ENCODE results near the gene SLC38A6.
A peak's percentile ranks its signal among the peaks of the same experiment; 100 is the strongest.

The SLC38A6 gene

DNA sequence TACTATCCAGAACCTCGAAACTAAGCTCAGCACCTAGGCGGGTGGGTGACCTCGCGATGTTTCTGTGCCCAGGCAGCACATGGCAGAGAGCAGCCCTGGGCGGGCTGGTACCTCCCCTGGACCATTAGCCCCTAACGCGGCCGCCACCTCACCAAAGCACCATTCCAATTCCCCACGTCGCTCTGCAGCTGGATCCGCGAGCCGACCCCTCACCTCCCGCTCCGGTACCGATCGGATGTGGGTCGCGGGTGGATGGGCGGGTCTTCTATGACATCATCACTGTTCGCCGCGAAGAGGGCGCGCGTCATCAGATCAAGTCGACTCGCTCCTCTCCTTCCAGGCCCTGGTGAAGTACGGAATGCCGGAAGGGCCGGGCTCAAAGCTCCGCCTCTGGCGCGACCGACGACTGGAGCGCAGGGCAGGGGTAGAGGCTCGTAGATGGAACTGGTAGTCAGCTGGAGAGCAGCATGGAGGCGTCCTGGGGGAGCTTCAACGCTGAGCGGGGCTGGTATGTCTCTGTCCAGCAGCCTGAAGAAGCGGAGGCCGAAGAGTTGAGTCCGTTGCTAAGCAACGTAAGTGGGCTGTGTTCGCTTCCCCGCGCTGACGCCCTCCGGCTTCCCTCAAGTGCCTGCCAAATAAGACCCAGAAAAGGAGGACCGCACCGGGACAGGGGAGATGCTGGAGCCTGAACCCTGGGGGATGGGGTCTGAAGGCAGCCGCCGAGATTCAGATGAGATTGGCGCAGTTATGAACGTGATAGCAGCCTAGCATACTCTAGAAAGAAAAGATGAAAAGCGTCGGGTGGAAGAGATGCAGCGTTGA is at the start of gene SLC38A6, which contains the start of gene TRMT5:
TSS of gene SLC38A6 (plus strand) at position 435 of the 822 bp plus-strand sequence. CDS start at position 468, 33 bp downstream.
TSS of gene TRMT5 (minus strand) at position 269 of the 822 bp plus-strand sequence. CDS start at position 163, 106 bp downstream.
- DNase-seq = peak; percentile 99

GRCh38 chr14:60933920-60934655 is 47.0 kb upstream of the SLC38A6 start:
- no peak for DNase-seq

DNA sequence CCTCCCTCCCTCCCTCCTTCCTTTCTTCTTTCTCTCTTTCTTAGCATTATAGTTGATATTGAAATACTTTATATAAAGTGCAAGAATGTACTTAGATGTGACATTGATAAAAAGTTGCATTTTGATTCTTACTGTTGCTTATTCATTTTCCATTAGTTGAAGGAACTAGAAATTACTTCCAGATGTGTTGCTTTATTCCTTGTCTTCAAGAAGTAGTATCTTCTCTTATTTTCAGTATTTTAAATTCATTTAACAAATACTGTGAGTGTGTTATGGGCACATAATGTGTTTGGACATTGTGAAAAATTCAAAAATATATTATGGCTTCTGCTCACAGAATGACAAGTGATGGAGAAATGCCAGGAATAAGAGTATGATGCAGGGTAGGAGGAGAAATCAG is 45.7 kb upstream of the SLC38A6 start:
- no peak for DNase-seq

- no peak for DNase-seq
These were observed 37.4 kb upstream of the SLC38A6 start for GRCh38 chr14:60943637-60944032.

DNA sequence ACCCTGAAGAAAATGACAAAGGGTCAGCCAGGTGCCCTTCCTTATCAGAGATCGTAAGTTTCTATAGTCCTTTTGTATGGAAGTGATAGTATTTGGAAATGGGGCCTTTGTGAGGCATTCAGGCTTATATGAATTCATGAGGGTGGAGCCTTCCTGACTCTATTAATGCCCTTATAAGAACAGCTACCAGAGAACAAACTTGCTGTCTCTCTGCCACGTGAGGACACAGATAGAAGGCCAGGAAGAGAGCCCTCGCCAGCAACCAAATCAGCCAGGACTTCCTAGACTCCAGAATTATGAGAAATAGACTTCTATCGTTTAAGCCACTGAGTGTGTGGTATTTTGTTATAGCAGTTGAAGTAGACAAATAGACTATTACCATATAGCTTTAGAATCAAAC is 36.8 kb upstream of the SLC38A6 start:
- DNase-seq = no peak

DNA sequence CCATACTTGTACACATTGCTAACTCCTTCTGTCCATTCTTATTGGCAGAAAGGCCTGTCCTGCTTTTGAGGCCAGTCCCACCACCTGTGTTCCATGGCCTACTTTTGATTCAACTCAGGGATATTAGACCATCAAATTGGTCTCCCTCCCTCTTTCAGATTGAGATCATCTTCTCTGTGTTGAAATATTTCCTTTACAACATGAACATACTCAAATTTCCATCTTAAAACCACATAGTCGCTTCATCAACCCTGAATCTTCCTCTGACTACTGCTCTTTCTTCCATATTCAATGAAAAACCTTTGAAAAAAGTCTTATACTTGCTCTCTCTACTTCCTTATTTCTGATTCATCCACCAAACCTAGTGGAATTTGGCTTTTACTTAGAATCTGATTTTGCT is 35.1 kb upstream of the SLC38A6 start:
- no peak for DNase-seq

- DNase-seq = no peak
These were observed 34.3 kb upstream of the SLC38A6 start for GRCh38 chr14:60946773-60947172.

GRCh38 chr14:60951776-60952435 is 29.1 kb upstream of the SLC38A6 start:
- no peak for DNase-seq

DNA sequence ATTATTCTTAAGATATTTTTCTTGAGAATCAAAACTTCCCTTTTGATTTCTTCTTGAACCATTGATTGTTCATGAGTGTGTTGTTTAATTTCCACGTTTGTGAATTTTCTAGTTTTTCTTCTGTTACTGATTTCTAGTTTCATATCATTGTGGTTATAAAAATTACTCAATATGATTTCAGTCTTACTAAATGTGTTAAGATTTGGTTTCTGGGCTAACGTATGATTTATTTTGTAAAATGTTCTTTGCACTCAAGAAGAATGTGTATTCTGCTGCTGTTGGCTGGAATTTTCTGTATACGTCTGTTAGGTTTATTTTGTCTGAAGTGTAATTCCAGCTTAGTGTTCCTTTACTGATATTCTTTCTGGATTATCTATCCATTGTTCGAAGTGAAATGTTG is 24.8 kb upstream of the SLC38A6 start:
- no peak for DNase-seq

DNA sequence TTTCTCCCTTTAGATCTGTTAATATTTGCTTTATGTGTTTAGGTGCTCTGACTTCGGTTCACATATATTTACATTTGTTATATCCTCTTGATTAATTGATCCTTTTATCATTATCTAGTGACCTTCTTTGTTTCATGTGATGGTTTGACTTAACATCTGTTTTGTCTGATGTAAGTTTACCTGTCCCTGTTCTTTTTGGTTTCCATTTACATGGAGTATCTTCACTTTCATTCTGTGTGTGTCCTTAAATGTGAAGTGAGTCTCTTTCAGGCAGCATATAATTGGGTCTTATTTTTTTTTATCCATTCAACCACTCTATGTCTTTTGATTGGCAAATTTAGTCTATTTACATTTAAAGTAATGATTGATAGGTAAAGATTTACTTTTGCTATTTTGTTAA is 24.4 kb upstream of the SLC38A6 start:
- no peak for DNase-seq

- no peak for DNase-seq
These were observed 22.9 kb upstream of the SLC38A6 start for GRCh38 chr14:60958146-60958545.

GRCh38 chr14:60963761-60964160 is 17.3 kb upstream of the SLC38A6 start:
- DNase-seq = no peak

GRCh38 chr14:60964904-60965303 is 16.1 kb upstream of the SLC38A6 start:
- DNase-seq = no peak

DNA sequence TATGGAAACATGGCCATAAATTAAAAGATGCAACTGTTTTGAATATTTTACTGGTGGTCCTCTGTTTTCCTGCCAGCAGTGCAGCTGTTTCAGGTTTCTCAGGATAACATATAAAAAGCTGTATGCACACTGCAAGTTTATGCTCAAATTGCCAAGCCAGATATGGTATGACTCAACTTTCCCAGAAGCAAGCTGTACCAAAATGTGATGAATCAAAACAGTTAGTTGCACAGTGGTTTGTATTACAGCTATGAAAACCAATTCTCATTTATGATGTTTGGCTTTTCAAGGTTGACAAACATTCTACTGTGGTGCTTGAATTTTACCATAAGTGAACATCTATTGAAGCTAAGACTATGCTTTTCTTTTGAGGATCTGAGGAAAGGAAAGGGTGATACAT is 15.6 kb upstream of the SLC38A6 start:
- DNase-seq = no peak

DNA sequence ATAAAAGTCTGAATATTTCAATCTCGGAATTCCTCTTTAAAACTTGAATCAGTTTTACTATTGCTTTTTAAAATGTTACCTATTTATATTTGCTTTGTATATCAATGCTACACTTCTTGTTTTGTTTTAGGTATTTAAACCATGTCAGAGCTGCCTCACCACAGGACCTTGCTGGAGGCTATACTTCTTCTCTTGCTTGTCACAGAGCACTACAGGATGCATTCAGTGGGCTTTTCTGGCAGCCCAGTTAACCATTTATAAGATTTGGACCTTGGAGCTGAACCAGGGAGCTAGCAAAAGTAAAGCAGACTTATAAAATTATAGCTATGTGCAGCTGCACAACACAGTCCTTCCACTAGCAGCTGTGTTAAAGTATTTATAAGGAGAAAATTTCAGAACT is 12.9 kb upstream of the SLC38A6 start:
- no peak for DNase-seq

GRCh38 chr14:60968671-60969070 is 12.4 kb upstream of the SLC38A6 start:
- no peak for DNase-seq

- DNase-seq = no peak
These were observed 10.9 kb upstream of the SLC38A6 start for GRCh38 chr14:60970146-60970545.

DNA sequence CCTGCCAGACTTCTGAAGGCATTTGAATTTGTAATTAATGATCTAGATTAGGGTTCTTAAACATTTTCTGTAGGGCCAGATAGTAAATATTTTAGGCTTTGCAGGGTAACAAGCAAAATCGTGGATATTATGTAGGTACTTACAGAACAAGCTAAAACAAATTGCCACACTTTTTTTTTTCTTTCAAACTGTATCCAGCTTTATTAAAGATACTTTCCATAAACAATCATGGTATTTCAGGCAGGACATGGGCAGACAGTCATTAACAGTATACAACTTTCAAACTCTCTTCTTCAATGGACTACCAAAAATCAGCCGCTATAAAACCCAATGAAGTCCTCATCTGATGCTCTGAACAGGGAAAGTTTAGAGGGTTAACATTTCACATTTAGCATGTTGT is 9.8 kb upstream of the SLC38A6 start:
- DNase-seq = no peak

DNA sequence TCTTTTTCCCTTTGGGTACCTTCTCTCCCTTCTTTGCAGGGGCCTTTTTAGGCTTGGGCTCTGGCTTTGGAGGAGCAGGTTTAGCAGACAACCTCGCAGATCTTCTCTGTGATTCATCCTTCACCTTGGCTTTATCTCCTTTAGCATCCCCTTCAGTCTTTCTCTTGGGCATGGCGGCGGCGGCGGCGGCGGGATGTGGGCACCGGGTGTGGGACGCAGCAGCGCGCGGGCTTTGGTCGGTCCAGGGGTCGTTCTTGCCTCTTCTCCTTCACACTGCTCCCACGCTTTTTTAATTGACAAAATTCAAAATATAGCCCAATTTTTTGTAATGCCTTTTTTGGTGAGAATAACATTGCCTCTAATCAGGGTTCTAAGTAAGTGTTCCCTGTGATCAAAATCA is 8.8 kb upstream of the SLC38A6 start:
- DNase-seq = no peak

GRCh38 chr14:60973070-60973469 is 8.0 kb upstream of the SLC38A6 start:
- DNase-seq = no peak

DNA sequence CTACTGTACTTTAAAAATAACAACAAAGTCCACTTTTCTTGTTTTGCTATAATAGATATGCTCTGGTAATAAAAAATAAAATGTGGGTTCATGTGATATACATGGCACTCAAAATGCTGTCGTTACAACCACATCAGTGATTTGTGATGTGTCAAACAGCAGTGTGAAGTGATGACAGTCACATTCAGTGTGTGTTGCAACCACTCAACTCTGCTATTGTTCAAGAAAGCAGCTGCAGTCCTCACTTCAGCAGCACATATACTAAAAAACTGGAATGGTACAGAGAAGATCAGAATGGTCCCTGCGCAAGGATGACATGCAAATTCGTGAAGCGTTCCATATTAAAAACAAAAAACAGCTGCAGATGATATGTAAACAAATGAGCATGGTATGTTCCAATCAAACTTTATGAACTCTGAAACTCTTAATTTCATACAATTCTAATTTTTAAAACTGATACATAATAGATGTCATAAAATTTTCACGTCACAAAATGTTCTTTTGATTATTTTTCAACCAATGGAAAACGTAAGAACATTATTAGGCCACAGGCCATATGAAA is 6.9 kb upstream of the SLC38A6 start:
- DNase-seq = peak; percentile 30

DNA sequence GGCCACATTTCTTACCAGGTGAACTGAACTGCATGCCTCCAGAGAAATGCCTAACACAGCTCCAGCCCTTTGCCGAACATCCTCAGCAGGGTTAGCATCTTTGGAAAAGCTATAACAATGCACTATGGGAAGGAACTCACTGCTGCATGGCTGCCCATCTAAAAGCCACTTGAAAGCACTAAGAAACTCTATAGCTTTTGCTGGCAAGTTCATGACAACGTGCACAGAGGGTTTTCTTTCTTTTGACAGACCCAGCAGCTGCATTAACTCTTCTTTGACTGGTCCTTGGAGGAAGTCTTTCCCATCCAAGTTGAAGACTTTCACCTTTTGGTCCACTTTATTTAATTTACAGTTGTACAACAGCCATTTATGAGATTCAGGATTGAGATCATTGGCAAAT is 5.5 kb upstream of the SLC38A6 start:
- DNase-seq = peak; percentile 78

GRCh38 chr14:60977847-60978246 is 3.2 kb upstream of the SLC38A6 start:
- DNase-seq = no peak
